ENCODE data around the gene LAMB3.

The LAMB3 gene

GRCh38 chr1:209630383-209631225 is 21.6 kb downstream of the LAMB3 start:
- DNase-seq, result no peak

- no peak for DNase-seq
These were observed 22.4 kb downstream of the LAMB3 start for GRCh38 chr1:209629621-209630382.

- no peak for DNase-seq
These were observed 23.5 kb downstream of the LAMB3 start for GRCh38 chr1:209628618-209629299.

GRCh38 chr1:209627732-209628196 is 24.5 kb downstream of the LAMB3 start:
- DNase-seq, result peak; percentile 82

- DNase-seq, result no peak
These were observed 25.0 kb downstream of the LAMB3 start for GRCh38 chr1:209627027-209627731.

GRCh38 chr1:209626346-209627026 is 25.7 kb downstream of the LAMB3 start:
- no peak for DNase-seq

- DNase-seq, result no peak
These were observed 26.4 kb downstream of the LAMB3 start for GRCh38 chr1:209625791-209626285.

GRCh38 chr1:209624558-209625549 is 27.4 kb downstream of the LAMB3 start:
- no peak for DNase-seq

GRCh38 chr1:209622841-209623829 is 29.1 kb downstream of the LAMB3 start:
- DNase-seq, result no peak

GRCh38 chr1:209621741-209622655 is 30.2 kb downstream of the LAMB3 start:
- no peak for DNase-seq

- DNase-seq, result no peak
These were observed 30.9 kb downstream of the LAMB3 start for GRCh38 chr1:209621286-209621685.

- no peak for DNase-seq
These were observed 31.7 kb downstream of the LAMB3 start for GRCh38 chr1:209620487-209620884.

GRCh38 chr1:209619696-209620486 is 32.3 kb downstream of the LAMB3 start:
- DNase-seq, result no peak

GRCh38 chr1:209618756-209619420 is 33.3 kb downstream of the LAMB3 start:
- DNase-seq, result no peak

- no peak for DNase-seq
These were observed 33.9 kb downstream of the LAMB3 start for GRCh38 chr1:209618291-209618690.

- no peak for DNase-seq
These were observed 34.5 kb downstream of the LAMB3 start for GRCh38 chr1:209617755-209618154.

Data from NCI-H1092 treated with DMSO at 0.1 percent for 48 hours (cell line).